GM18951 (cell line): Measurements from ENCODE around the gene RAI1.
"Not testable (repeated sequence)": the region's sequence is repeated elsewhere in the genome, so short reads cannot be mapped to it uniquely, and the experiment has no call there.

ENCODE experiments used
- POLR2A ChIP-seq: IDR thresholded peaks from 4 replicates; pipeline ENCODE4 v1.6.1; 2011; ENCODE audit warnings: mild to moderate bottlenecking; ENCODE audit not compliant: insufficient read length, insufficient read depth; ENCODE audit errors: extremely low read depth
- in situ Hi-C: fragments of 300-500 bp; cut with MboI; formaldehyde crosslinking; loops from one replicate; pipeline ENCODE4 v1.12.0; 2022; ENCODE audit warnings: low sequenced_read_pairs, mixed read lengths, inconsistent platforms; ENCODE audit not compliant: unreplicated experiment

RAI1 gene

GRCh38 chr17:17804007-17804406 is 122.7 kb downstream of the RAI1 start:
- in situ Hi-C loops = no loop called here
- no peak for TF ChIP-seq POLR2A

- TF ChIP-seq POLR2A = no peak
- in situ Hi-C loops = no loop called here
Measured at GRCh38 chr17:17805575-17805974, 124.3 kb downstream of the RAI1 start.

- in situ Hi-C loops = no loop called here
- TF ChIP-seq POLR2A = no peak
Measured at GRCh38 chr17:17806035-17806434, 124.8 kb downstream of the RAI1 start.

GRCh38 chr17:17806611-17807274 is 125.5 kb downstream of the RAI1 start:
- TF ChIP-seq POLR2A = no peak
- in situ Hi-C loops = no loop called here

GRCh38 chr17:17807440-17807839 is 126.2 kb downstream of the RAI1 start:
- in situ Hi-C loops = no loop called here

GRCh38 chr17:17808200-17808599 is 126.9 kb downstream of the RAI1 start:
- in situ Hi-C loops = not testable (repeated sequence)

More at GRCh38 chr17:17807440-17807839, 126.2 kb downstream of the RAI1 start:
- TF ChIP-seq POLR2A = no peak

- no peak for TF ChIP-seq POLR2A
- in situ Hi-C loops = no loop called here
Measured at GRCh38 chr17:17808706-17809432, 127.6 kb downstream of the RAI1 start.

GRCh38 chr17:17809531-17810083 is 128.3 kb downstream of the RAI1 start:
- in situ Hi-C loops = no loop called here

GRCh38 chr17:17810084-17810894 is 129.0 kb downstream of the RAI1 start:
- TF ChIP-seq POLR2A = no peak
- in situ Hi-C loops = no loop called here

More at GRCh38 chr17:17809531-17810083, 128.3 kb downstream of the RAI1 start:
- no peak for TF ChIP-seq POLR2A

- in situ Hi-C loops = no loop called here
- TF ChIP-seq POLR2A = peak; percentile 4
Measured at GRCh38 chr17:17810895-17811248, 129.6 kb downstream of the RAI1 start.

- in situ Hi-C loops = no loop called here
Measured at GRCh38 chr17:17811381-17812210, 130.3 kb downstream of the RAI1 start.

GRCh38 chr17:17812211-17813054 is 131.2 kb downstream of the RAI1 start:
- peak; percentile 19 for TF ChIP-seq POLR2A
- in situ Hi-C loops = no loop called here

More at GRCh38 chr17:17811381-17812210, 130.3 kb downstream of the RAI1 start:
- TF ChIP-seq POLR2A = no peak
